ENCODE measurements around the gene HS3ST5.

GRCh38 chr6:114096561-114097172, 246.2 kb downstream of the HS3ST5 start:
- TF ChIP-seq CTCF (IDR thresholded peaks at IDR 0.05) (peak; percentile 16 to 33), POLR2AphosphoS5 (IDR thresholded peaks at IDR 0.05) (no peak), POLR2A (IDR thresholded peaks at IDR 0.05) (no peak)

Measured in suprapubic skin (tissue), 4 donors.